Natural killer cell (primary cell): ENCODE results near the gene INPP4B. TPM values are rescaled to one million over a fixed set of nuclear protein-coding genes. Genes with fewer than 3 reads are reported as not detected.

ENCODE experiments used
- ATAC-seq, 3 donors: fragments of 150-1000 bp in 2 of 3; fragments of 200-7000 bp in 1 of 3; cut with Tn5 transposase; 1 replicate in 1 of 3; 2 replicates in 2 of 3; pipeline ENCODE4 v1.10.0; 2021; ENCODE audit warnings: mild to moderate bottlenecking in 2 of 3, moderate library complexity in 2 of 3
- DNase-seq, 2 donors: peaks; one replicate each; pipeline versions ENCODE4 v3.0.0 to v3.0.0-alpha.2; 2013 to 2021; ENCODE audit warnings: mixed read lengths in 1 of 2
- H3K27ac ChIP-seq: one replicate; pipeline ENCODE4 v1.5.1; 2013; ENCODE audit warnings: mild to moderate bottlenecking, low read length
- H3K27me3 ChIP-seq: one replicate; pipeline ENCODE4 v1.6.1; 2013; ENCODE audit warnings: low read length; ENCODE audit not compliant: control insufficient read depth, insufficient read depth
- H3K36me3 ChIP-seq: one replicate; pipeline ENCODE4 v1.6.1; 2013; ENCODE audit warnings: low read length; ENCODE audit not compliant: control insufficient read depth, insufficient read depth
- H3K4me1 ChIP-seq: one replicate; pipeline ENCODE4 v1.6.1; 2013; ENCODE audit warnings: low read length; ENCODE audit not compliant: control insufficient read depth, insufficient read depth
- H3K4me3 ChIP-seq: one replicate; pipeline ENCODE4 v1.5.1; 2013; ENCODE audit warnings: low read length
- H3K9me3 ChIP-seq: one replicate; pipeline ENCODE4 v1.6.1; 2013; ENCODE audit warnings: low read length; ENCODE audit not compliant: control insufficient read depth, insufficient read depth
- H3K27ac Mint-ChIP-seq, 2 donors: one replicate each; pipeline ENCODE4 v1.8.0; 2022; ENCODE audit warnings: mild to moderate bottlenecking in 2 of 2, mixed read lengths in 2 of 2, moderate library complexity in 1 of 2
- H3K27me3 Mint-ChIP-seq, 2 donors: one replicate each; pipeline ENCODE4 v1.8.0; 2022; ENCODE audit warnings: low read depth in 2 of 2, mixed read lengths in 2 of 2
- H3K36me3 Mint-ChIP-seq: one replicate; pipeline ENCODE4 v1.8.0; 2022; ENCODE audit warnings: mixed read lengths
- H3K4me1 Mint-ChIP-seq, 2 donors: one replicate each; pipeline ENCODE4 v1.8.0; 2022; ENCODE audit warnings: mixed read lengths in 2 of 2
- H3K4me3 Mint-ChIP-seq: one replicate; pipeline ENCODE4 v1.8.0; 2022; ENCODE audit warnings: mild to moderate bottlenecking, moderate library complexity, mixed read lengths
- H3K9me3 Mint-ChIP-seq, 2 donors: one replicate each; pipeline ENCODE4 v1.8.0; 2022; ENCODE audit warnings: mixed read lengths in 2 of 2
- WGBS: methylation state at CpG from one replicate; pipeline ENCODE4 v1.1.7; 2013; ENCODE audit warnings: missing lambda C conversion rate; ENCODE audit not compliant: insufficient coverage; 5-methylcytosine and 5-hydroxymethylcytosine counted together
- intact Hi-C: fragments of 100-400 bp; cut with micrococcal nuclease; formaldehyde crosslinking; loops from one replicate; pipeline ENCODE4 v1.14.2; 2022
- total RNA-seq, 4 donors: library from RNA; stranded (reverse); fragments of 120-200 nt in 1 of 4; gene quantifications; one replicate each; pipeline versions ENCODE4 v1.2.3 to v1.2.4, GENCODE V29; 2013 to 2022
- TF ChIP-seq, protein P1 (sequence below): fragments of 200-600 bp; IDR thresholded peaks from one replicate; pipeline ENCODE4 v1.8.0; 2022; ENCODE audit warnings: antibody characterized with exemption

The INPP4B gene
- total RNA-seq, 3 donors from 2014 or later (not counting 1 experiment from before 2014, with no cell fraction given), result 2.4 to 6.2 (median 4.5) TPM

DNA sequence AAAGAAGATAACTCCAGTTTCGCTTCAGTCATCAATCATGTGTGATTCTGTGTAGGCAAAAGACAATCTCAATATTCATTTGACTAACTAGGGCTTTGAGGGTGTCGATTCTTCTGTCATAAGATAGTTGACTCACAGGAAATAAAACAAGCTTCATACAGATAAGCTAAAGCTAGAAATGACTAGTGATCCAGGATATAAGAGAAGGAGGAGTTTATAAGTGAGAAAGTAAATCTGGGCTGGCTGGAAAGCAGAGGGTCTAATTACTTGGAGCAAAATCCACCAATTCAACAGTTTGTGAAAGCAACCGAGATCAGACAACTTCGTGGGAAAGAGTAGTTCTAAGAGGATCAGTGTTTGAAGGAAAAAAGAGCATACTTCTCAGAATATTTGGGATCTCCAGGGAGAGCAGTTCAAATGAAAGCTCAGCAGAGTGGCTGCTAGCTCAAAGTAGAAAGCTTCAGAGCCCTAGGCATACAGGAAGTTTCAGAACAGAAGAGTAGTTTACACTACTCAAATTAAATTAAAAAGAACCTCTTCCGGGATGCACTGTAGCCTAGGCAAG is 429.3 kb downstream of the INPP4B start:
- 66% methylated on average over 4 of the region's 5 CpGs for WGBS
- no peaks in the 10 kb centered on the region for H3K27me3 Mint-ChIP-seq
- Histone ChIP-seq H3K27ac (peak overlapping the region; percentile 40), H3K27me3 (no peaks in the 10 kb centered on the region), H3K36me3 (no peaks in the 10 kb centered on the region), H3K4me1 (no peaks in the 10 kb centered on the region), H3K9me3 (no peaks in the 10 kb centered on the region), H3K4me3 (no peak overlapping the region)
- no peaks in the 10 kb centered on the region for H3K36me3 Mint-ChIP-seq
- no peak overlapping the region for H3K27ac Mint-ChIP-seq
- ATAC-seq (peak in 2 of 3 donors; percentile 26 to 32), DNase-seq (peak in 1 of 2 donors; percentile 62)
- no peaks in the 10 kb centered on the region for H3K9me3 Mint-ChIP-seq
- no peak overlapping the region for H3K4me3 Mint-ChIP-seq
- intact Hi-C loops, result no loop called here
- no peaks in the 10 kb centered on the region for H3K4me1 Mint-ChIP-seq
- TF ChIP-seq, protein P1, sequence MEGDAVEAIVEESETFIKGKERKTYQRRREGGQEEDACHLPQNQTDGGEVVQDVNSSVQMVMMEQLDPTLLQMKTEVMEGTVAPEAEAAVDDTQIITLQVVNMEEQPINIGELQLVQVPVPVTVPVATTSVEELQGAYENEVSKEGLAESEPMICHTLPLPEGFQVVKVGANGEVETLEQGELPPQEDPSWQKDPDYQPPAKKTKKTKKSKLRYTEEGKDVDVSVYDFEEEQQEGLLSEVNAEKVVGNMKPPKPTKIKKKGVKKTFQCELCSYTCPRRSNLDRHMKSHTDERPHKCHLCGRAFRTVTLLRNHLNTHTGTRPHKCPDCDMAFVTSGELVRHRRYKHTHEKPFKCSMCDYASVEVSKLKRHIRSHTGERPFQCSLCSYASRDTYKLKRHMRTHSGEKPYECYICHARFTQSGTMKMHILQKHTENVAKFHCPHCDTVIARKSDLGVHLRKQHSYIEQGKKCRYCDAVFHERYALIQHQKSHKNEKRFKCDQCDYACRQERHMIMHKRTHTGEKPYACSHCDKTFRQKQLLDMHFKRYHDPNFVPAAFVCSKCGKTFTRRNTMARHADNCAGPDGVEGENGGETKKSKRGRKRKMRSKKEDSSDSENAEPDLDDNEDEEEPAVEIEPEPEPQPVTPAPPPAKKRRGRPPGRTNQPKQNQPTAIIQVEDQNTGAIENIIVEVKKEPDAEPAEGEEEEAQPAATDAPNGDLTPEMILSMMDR, result no peak

DNA sequence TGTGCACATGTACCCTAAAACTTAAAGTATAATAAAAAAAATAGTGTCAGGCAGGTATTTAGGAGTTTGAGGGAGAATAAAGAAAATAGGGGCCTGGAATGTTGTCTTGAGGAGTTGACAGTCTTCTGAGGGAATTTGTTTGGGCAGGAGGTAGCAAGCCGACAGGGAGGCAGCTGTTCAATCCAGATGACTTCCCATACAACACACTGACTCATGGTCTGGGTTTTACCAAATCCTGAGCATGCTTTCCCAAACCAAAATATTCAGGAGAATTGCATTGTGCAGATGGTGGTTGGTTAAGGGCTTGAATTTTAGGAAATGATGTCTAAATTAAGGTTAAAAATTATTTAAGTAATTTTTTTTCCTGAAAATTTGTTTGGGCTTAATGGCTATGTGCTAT is 430.0 kb downstream of the INPP4B start:
- no peaks in the 10 kb centered on the region for H3K9me3 Mint-ChIP-seq
- no peak overlapping the region for H3K4me3 ChIP-seq

DNA sequence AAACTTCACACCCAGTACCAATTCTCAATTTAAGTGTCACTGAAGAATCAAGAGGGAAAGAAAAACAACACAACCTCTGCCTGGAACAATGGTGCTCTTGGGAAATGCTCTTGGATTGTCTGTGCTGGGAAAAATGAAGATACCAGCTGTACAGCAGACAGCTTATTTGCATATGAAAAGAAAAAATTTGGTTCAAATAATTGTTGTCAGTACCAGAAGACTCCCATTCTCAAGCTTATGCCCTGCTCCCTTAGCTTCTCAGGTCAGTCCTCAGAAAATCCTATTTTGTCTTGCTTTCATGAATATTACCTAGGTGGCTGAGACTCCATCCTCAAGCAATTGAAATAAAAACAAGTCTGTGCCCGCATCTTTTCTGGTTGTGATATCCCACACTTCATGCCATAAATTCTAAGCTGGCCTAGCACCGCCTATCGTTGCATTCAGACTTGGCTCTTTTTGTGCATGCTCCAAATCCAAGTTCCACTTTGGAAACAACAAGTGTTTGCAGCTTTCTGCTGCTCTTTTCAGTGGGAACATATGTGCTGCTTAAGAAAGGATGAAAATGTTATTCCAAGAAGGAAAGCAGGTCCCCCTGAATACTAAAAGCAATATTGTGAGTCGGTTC is 431.6 kb downstream of the INPP4B start:
- Mint-ChIP-seq H3K9me3 (no peaks in the 10 kb centered on the region), H3K4me3 (no peak overlapping the region), H3K4me1 (no peaks in the 10 kb centered on the region), H3K27ac (no peak overlapping the region), H3K36me3 (no peaks in the 10 kb centered on the region), H3K27me3 (no peaks in the 10 kb centered on the region)
- Histone ChIP-seq H3K4me1 (no peaks in the 10 kb centered on the region), H3K27ac (no peak overlapping the region), H3K9me3 (no peaks in the 10 kb centered on the region), H3K27me3 (no peaks in the 10 kb centered on the region), H3K4me3 (no peak overlapping the region), H3K36me3 (no peaks in the 10 kb centered on the region)
- TF ChIP-seq, protein P1, result no peak
- intact Hi-C loops, result no loop called here
- no peak for DNase-seq
- ATAC-seq, result no peak
- 96% methylated on average over 3 of the region's 4 CpGs for WGBS

More for the DNA sequence above, 430.0 kb downstream of the INPP4B start:
- Histone ChIP-seq H3K9me3 (no peaks in the 10 kb centered on the region), H3K27ac (peak overlapping the region; percentile 14), H3K27me3 (no peaks in the 10 kb centered on the region), H3K36me3 (no peaks in the 10 kb centered on the region), H3K4me1 (no peaks in the 10 kb centered on the region)
- Mint-ChIP-seq H3K4me3 (no peak overlapping the region), H3K27ac (no peak overlapping the region), H3K27me3 (no peaks in the 10 kb centered on the region), H3K36me3 (no peaks in the 10 kb centered on the region), H3K4me1 (no peaks in the 10 kb centered on the region)
- intact Hi-C loops, result no loop called here
- ATAC-seq, result no peak
- WGBS, result no CpG with 5 or more reads among the region's 1 CpG
- DNase-seq, result no peak
- TF ChIP-seq, protein P1, result no peak

DNA sequence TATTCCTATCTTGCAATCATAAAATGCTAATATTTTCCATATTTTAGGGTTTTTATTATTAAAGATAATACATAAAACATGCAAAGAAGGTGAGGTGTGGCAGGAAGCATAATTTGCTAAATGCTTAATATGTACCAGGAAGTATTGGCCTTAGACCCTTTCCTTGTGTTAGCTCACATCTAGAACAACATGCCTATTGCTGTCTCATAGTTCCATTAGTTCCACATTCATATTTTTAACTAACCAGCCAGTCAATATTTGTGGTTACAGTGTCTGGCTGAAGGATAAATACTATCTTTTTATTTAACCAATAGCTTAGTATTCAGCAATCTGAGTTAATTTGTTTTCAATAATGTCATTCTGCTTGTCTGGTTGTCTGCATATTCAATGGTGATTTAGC is 432.6 kb downstream of the INPP4B start:
- Histone ChIP-seq H3K27me3 (no peaks in the 10 kb centered on the region), H3K4me1 (no peaks in the 10 kb centered on the region), H3K4me3 (no peak overlapping the region), H3K36me3 (no peaks in the 10 kb centered on the region), H3K9me3 (no peaks in the 10 kb centered on the region), H3K27ac (no peak overlapping the region)
- DNase-seq (no peak), ATAC-seq (no peak)
- Mint-ChIP-seq H3K27me3 (no peaks in the 10 kb centered on the region), H3K4me3 (no peak overlapping the region), H3K36me3 (no peaks in the 10 kb centered on the region), H3K27ac (no peak overlapping the region), H3K4me1 (no peaks in the 10 kb centered on the region), H3K9me3 (no peaks in the 10 kb centered on the region)
- intact Hi-C loops, result no loop called here
- TF ChIP-seq, protein P1, result no peak
